GM18505 (cell line): ENCODE measurements around the gene KLK5.
"Not testable (repeated sequence)": the region's sequence is repeated elsewhere in the genome, so short reads cannot be mapped to it uniquely, and the experiment has no call there.

Source experiments
- ATAC-seq: cut with Tn5 transposase; IDR thresholded peaks from one replicate; pipeline ENCODE4 v1.9.1; 2021; ENCODE audit not compliant: unreplicated experiment
- POLR2A ChIP-seq: IDR thresholded peaks from 4 replicates; pipeline ENCODE4 v1.6.1; 2011; ENCODE audit warnings: borderline replicate concordance; ENCODE audit not compliant: insufficient read depth, insufficient read length; ENCODE audit errors: extremely low read depth

Gene KLK5

DNA sequence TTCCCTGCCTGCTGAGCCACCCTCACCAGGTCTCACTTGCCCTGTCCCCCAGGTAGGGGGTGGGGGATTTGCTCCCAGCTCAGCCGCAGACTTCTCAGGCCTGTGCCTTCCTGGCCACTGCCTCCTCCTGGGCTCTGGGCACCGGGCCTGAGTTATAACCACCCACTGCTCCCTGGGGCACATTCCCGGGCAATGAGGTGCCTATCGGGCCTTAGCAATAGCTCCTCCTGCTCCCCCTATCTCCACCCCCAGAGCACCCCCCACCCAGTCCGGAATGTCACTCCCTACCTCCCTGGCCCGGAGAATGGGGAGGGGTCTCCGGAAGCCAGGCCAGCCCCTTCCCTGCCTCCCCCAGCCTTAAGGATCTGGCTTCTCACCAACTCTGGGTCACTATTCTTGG, at the start of gene KLK5:
Gene KLK5 (minus strand): TSS at position 129 of the 400 bp plus-strand sequence. CDS start 381 bp downstream, outside the sequence.
- ATAC-seq: no peak
- no peak for TF ChIP-seq POLR2A

DNA sequence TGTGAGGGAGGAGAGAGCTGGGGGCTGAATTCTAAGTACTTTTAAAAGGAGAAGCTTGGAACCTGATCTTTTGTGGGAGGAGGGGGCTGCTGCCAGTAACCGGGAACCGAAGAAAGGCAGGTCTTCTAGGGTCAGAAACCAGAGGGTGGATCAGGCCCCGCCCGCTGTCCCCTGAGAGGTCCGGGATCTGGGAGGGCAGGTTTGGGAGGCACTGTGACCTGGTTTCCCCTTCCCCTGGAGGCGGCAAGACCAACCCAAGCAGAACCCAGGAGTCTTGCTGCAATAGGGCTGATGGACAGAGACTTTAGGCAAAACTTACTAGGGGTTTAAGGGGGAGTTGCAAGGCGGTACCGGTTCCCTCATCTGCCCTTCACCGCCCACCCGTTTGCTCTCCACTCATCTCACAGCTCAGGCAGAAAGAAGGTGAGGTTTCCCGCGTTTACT, 49.3 kb upstream of the KLK5 start:
- no peak for ATAC-seq
- TF ChIP-seq POLR2A: no peak

- ATAC-seq: no peak
- TF ChIP-seq POLR2A: no peak
Observed at GRCh38 chr19:51001515-51001914, 48.7 kb upstream of the KLK5 start, which contains the start of gene KLK8. Gene KLK8 (minus strand): TSS chr19:51001604. CDS start chr19:51001167, 437 bp downstream.

DNA sequence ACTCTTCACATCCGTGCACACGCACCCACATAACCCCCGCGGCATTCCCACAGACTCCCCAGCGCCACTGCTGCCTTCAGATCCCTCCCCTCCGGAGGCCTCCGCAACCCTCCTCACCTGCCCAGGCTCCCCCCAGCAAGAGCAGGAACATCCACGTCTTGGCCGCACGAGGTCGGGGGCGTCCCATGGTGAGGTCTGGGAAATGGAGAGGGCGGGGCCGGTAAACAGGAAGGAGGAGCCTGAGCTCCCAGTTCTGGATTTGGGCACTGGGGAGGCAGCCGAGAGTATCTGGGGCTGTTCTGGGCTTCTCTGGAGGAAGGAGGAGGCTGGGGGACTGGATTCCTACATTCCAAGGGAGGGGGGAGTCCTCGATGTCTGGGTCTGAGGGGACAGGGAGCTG, 48.1 kb upstream of the KLK5 start:
- TF ChIP-seq POLR2A: no peak
- no peak for ATAC-seq

DNA sequence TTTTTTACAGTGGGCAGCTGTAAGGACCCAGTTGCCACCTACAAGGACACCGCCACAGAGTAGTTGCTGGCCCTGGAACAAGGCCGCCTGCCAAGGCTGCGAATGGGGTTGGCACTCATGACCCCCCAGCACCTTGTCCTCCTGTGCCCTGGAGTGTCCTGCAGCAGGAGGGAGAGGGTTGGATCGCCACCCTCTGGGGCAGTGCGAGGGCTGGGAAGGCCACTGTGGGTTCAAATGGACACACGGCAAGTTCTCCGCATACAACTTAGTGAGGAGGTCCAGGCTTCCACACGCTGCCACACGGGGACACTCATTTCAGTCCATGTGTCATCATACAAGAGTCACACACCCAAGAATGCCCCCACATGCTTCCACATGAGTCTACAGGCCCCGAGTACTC, 47.6 kb upstream of the KLK5 start:
- ATAC-seq: no peak
- no peak for TF ChIP-seq POLR2A

DNA sequence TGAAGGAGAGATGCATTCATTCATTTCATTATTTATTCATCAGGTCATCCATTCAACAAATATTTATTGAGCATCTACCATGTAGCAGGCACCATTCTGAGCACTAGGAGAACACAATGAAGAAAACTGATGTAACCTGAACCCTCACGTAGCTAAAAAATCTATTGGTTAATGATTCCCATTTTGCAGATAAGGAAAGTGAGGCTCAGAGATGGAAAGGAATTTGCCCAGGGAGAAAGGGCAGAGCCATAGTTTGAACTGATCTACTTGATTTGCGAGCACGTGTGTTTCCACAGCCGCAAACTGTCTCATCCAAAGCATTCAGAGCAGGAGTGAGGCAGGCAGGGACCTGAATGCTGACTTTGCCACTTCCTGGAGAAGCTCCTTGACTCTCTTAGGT, 45.8 kb upstream of the KLK5 start:
- ATAC-seq: no peak

DNA sequence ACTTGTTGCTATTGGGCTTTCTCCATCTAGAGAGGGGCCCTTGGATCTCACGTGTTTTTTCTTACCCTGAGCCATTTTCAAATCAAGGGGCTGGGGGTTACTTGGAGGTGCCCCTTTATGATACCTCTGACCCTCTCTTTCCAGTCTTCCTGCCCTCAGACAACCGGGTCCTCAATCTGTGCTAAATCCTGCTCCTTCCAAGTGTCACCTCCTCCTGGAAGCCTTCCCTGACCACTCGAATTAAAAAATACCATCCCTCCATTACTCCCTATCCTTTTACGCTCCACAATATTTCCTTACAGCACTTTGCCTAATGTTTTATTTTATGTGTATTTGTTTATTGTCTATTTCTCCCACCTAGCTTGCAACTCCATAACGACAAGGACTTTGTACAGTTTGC, 45.2 kb upstream of the KLK5 start:
- no peak for ATAC-seq
- no peak for TF ChIP-seq POLR2A

More for the DNA sequence above, 45.8 kb upstream of the KLK5 start:
- TF ChIP-seq POLR2A: no peak

DNA sequence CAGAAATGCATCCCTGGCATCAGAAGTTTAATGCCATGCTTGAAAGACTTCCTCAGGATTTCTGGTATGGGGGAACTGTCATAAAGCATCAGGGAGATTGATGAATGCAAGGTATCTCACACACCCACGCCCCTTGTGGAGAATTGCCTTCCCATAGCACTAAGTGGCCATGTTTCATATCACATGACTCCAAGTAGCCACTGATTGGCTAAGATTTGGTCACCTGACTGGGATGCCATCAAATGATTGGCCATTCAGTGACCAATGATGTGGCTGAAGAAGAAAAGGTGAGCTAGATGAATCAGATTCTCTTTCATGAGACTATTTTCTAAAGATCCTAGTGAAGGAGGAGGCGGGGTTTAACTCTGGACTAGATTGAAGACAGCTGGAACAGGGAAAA, 41.3 kb upstream of the KLK5 start:
- no peak for TF ChIP-seq POLR2A
- ATAC-seq: no peak

- ATAC-seq: no peak
- no peak for TF ChIP-seq POLR2A
Observed at GRCh38 chr19:50992666-50993035, 39.8 kb upstream of the KLK5 start.

GRCh38 chr19:50984416-50984815, 31.6 kb upstream of the KLK5 start:
- ATAC-seq: not testable (repeated sequence)

- no peak for ATAC-seq
Observed at GRCh38 chr19:50983625-50984292, 30.9 kb upstream of the KLK5 start, which contains the start of gene KLK7. Gene KLK7 (minus strand): TSS chr19:50983917. CDS start chr19:50982399, 1,518 bp downstream.

GRCh38 chr19:50982186-50982585, 29.3 kb upstream of the KLK5 start:
- ATAC-seq: no peak
- TF ChIP-seq POLR2A: no peak

More at GRCh38 chr19:50983625-50984292, 30.9 kb upstream of the KLK5 start, which contains the start of gene KLK7:
- no peak for TF ChIP-seq POLR2A

GRCh38 chr19:50981587-50982146, 28.8 kb upstream of the KLK5 start:
- TF ChIP-seq POLR2A: no peak
- ATAC-seq: no peak

GRCh38 chr19:50980208-50980607, 27.4 kb upstream of the KLK5 start:
- no peak for ATAC-seq
- no peak for TF ChIP-seq POLR2A
